Fibroblast of mammary gland (primary cell): ENCODE measurements around the gene CYP2B6.

Experiments
- DNase-seq: peaks from one replicate; pipeline ENCODE4 v3.0.0-alpha.2; 2010; ENCODE audit warnings: low read depth
- H3K4me3 ChIP-seq: 2 replicates; pipeline ENCODE4 v1.5.1; 2011; ENCODE audit warnings: low read depth, mild to moderate bottlenecking, low read length, moderate library complexity; ENCODE audit not compliant: control insufficient read depth
- TF ChIP-seq, protein P1 (sequence below): conservative IDR thresholded peaks from 2 replicates; pipeline ENCODE4 v1.5.1; 2011; ENCODE audit warnings: low read depth, low read length, inconsistent platforms; ENCODE audit not compliant: control insufficient read depth, insufficient read depth

CYP2B6 gene

GRCh38 chr19:41016488-41017071, 25.5 kb downstream of the CYP2B6 start:
- TF ChIP-seq, protein P1, sequence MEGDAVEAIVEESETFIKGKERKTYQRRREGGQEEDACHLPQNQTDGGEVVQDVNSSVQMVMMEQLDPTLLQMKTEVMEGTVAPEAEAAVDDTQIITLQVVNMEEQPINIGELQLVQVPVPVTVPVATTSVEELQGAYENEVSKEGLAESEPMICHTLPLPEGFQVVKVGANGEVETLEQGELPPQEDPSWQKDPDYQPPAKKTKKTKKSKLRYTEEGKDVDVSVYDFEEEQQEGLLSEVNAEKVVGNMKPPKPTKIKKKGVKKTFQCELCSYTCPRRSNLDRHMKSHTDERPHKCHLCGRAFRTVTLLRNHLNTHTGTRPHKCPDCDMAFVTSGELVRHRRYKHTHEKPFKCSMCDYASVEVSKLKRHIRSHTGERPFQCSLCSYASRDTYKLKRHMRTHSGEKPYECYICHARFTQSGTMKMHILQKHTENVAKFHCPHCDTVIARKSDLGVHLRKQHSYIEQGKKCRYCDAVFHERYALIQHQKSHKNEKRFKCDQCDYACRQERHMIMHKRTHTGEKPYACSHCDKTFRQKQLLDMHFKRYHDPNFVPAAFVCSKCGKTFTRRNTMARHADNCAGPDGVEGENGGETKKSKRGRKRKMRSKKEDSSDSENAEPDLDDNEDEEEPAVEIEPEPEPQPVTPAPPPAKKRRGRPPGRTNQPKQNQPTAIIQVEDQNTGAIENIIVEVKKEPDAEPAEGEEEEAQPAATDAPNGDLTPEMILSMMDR, result no peak
- no peak overlapping the region for H3K4me3 ChIP-seq
- no peak for DNase-seq

DNA sequence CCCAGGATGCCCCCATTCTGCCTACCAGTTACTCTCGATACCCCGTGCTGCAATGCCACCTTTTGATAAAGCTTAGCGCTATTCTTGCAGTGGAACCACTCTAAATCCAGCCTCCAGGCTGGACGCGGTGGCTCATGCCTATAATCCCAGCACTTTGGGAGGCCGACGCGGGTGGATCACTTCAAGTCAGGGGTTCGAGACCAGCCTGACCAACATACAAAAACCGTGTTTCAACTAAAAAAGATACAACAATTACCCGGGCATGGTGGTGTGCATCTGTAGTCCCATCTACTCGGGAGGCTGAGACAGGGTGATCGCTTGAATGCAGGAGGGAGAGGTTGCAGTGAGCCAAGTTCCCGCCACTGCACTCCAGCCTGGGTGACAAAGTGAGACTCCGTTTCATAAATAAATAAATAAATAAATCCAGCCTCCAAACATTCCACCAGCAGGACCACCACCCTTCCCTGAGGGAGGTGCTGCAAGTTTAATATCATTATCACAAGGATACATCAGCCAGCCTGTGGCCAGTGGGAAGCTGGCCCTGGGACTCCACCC, 27.7 kb downstream of the CYP2B6 start:
- H3K4me3 ChIP-seq, result no peak overlapping the region
- no peak for DNase-seq
- TF ChIP-seq, protein P1, result no peak

DNA sequence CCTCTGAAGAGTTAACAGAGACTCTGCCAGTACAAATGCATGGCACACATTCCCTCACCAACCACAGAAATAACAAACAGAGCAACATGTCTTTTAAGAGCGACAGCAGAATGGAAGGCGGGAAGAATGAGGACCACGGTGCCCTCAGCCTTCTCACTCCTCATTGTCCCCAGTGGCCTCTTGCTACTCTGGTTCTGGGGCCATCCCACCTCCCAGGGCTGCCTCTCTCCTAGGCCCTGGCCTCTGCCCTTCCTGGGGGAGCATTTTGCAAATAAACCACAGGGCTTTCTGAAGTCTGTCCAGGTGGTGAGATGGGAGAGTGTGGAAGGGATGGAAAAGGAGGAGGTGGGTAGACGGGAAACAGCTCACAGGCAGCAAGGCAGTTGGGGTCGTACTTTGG, 28.3 kb downstream of the CYP2B6 start:
- no peak overlapping the region for H3K4me3 ChIP-seq
- DNase-seq, result no peak
- TF ChIP-seq, protein P1, result no peak

DNA sequence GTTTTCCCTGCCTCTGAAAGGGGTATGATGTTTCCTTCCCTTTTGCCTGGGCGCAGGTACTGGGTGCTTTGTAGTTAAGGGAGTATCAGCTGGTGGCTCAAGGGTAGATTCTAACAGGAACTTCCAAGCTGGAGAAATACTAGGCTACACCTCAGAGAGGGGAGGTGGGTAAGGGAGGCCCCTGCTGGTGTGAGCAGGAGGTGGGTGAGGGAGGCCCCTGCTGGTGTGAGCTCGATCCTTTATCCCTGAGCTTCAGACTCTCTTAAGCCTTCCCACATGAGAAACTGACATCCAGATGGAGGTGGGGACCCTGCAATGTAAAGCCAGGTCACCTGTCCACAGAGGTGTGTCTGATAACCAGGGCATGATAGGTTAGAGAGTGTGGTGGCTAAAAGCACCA, 32.1 kb downstream of the CYP2B6 start:
- H3K4me3 ChIP-seq, result no peak overlapping the region
- DNase-seq, result no peak
- TF ChIP-seq, protein P1, result no peak

- TF ChIP-seq, protein P1, result no peak
- no peak for DNase-seq
These were observed 34.3 kb downstream of the CYP2B6 start for GRCh38 chr19:41025411-41025810.

GRCh38 chr19:41025871-41026270, 34.8 kb downstream of the CYP2B6 start:
- no peak overlapping the region for H3K4me3 ChIP-seq
- TF ChIP-seq, protein P1, result no peak
- no peak for DNase-seq

More at GRCh38 chr19:41025411-41025810, 34.3 kb downstream of the CYP2B6 start:
- H3K4me3 ChIP-seq, result no peak overlapping the region
